ENCODE data around the gene SORCS2. TPM values are rescaled to one million over a fixed set of nuclear protein-coding genes. Genes with fewer than 3 reads are reported as not detected.

The SORCS2 gene
- total and polyA plus RNA-seq, 4 donors, result 0.05 to 8.4 (median 1.8) TPM

GRCh38 chr4:7481227-7481626 lies 288.9 kb downstream of the SORCS2 start:
- intact Hi-C loops (cut with DNase I), result no loop called here
- WGBS, 2 donors, result 87 to 95% methylated on average over 14 of the region's 14 CpGs
- H3K36me3 ChIP-seq (ENCODE audit: control insufficient read depth in 1 of 2, insufficient read depth in 2 of 2, low read length in 1 of 2), result no peaks in the 10 kb centered on the region
- no peak overlapping the region for H3K4me3 ChIP-seq (ENCODE audit: low read length in 2 of 2)
- H3K27ac ChIP-seq (ENCODE audit: low read depth in 1 of 2, low read length in 2 of 2), result no peak overlapping the region
- no peaks in the 10 kb centered on the region for H3K9me3 ChIP-seq (ENCODE audit: control insufficient read depth, low read length)
- ATAC-seq (ENCODE audit: low FRiP score) (no peak), DNase-seq (no peak)
- no peaks in the 10 kb centered on the region for H3K4me1 ChIP-seq (ENCODE audit: control insufficient read depth in 1 of 2, insufficient read depth in 2 of 2, low read length in 2 of 2)
- no peaks in the 10 kb centered on the region for H3K27me3 ChIP-seq (ENCODE audit: control insufficient read depth in 1 of 2, insufficient read depth in 2 of 2, low read length in 1 of 2)

DNA sequence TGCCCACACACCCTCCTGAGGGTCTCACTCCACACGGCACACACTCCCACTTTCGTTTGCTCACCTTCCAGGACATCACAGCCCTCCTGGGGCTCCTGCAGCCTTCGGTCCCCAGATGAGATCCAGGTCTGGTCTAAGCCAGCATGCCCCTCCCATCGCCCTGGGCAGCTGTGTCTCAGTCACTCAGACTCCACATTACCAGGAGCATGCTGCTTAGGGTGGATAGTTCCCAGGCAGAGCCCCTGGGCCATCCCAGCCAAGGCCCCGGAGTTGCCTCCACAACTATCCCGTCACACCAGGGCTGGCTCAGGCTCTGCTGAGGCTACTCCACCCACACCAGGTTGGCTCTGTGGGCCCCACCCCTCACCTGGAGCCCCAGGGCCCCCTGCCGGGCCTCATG lies 292.8 kb downstream of the SORCS2 start:
- H3K4me1 ChIP-seq (ENCODE audit: control insufficient read depth in 1 of 2, insufficient read depth in 2 of 2, low read length in 2 of 2), result no peaks in the 10 kb centered on the region
- no peaks in the 10 kb centered on the region for H3K36me3 ChIP-seq (ENCODE audit: control insufficient read depth in 1 of 2, insufficient read depth in 2 of 2, low read length in 1 of 2)
- WGBS, 2 donors, result 88 to 97% methylated on average over 7 of the region's 7 CpGs
- H3K27me3 ChIP-seq (ENCODE audit: control insufficient read depth in 1 of 2, insufficient read depth in 2 of 2, low read length in 1 of 2), result no peaks in the 10 kb centered on the region
- intact Hi-C loops (cut with DNase I), result no loop called here
- H3K27ac ChIP-seq (ENCODE audit: low read depth in 1 of 2, low read length in 2 of 2), result no peak overlapping the region
- no peaks in the 10 kb centered on the region for H3K9me3 ChIP-seq (ENCODE audit: control insufficient read depth, low read length)
- H3K4me3 ChIP-seq (ENCODE audit: low read length in 2 of 2), result no peak overlapping the region
- no peak for ATAC-seq (ENCODE audit: low FRiP score)
- DNase-seq, result no peak

GRCh38 chr4:7486101-7486500 lies 293.8 kb downstream of the SORCS2 start:
- Histone ChIP-seq H3K4me1 (ENCODE audit: control insufficient read depth in 1 of 2, insufficient read depth in 2 of 2, low read length in 2 of 2) (no peaks in the 10 kb centered on the region), H3K36me3 (ENCODE audit: control insufficient read depth in 1 of 2, insufficient read depth in 2 of 2, low read length in 1 of 2) (no peaks in the 10 kb centered on the region), H3K27me3 (ENCODE audit: control insufficient read depth in 1 of 2, insufficient read depth in 2 of 2, low read length in 1 of 2) (no peaks in the 10 kb centered on the region), H3K27ac (ENCODE audit: low read depth in 1 of 2, low read length in 2 of 2) (no peak overlapping the region), H3K9me3 (ENCODE audit: control insufficient read depth, low read length) (no peaks in the 10 kb centered on the region), H3K4me3 (ENCODE audit: low read length in 2 of 2) (no peak overlapping the region)
- DNase-seq (no peak), ATAC-seq (ENCODE audit: low FRiP score) (peak; percentile 15)
- 78 to 85% methylated on average over 11 of the region's 11 CpGs for WGBS, 2 donors
- intact Hi-C loops (cut with DNase I), result no loop called here

DNA sequence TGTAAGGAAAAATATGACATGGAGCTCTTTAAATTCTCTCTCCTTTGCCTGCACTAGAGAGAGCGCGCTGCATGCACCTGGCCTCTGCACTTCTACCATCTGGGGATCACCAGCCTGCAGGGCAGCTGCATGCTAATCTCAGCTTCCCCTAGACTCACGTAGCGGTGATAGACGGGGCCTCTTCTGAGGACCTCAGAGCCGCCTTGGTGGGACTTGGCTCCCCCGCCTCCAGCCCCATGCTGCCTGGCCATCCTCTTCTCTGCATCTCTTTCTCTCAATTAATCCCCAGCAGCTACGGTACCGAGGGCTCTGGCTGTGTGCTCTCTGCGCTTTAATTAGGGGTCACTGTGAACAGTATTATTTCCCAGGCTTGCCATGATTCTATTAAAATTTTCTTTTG lies 295.2 kb downstream of the SORCS2 start:
- Histone ChIP-seq H3K36me3 (ENCODE audit: control insufficient read depth in 1 of 2, insufficient read depth in 2 of 2, low read length in 1 of 2) (no peaks in the 10 kb centered on the region), H3K9me3 (ENCODE audit: control insufficient read depth, low read length) (peaks cover 2% of the 10 kb centered on the region), H3K27me3 (ENCODE audit: control insufficient read depth in 1 of 2, insufficient read depth in 2 of 2, low read length in 1 of 2) (no peaks in the 10 kb centered on the region), H3K4me3 (ENCODE audit: low read length in 2 of 2) (no peak overlapping the region), H3K4me1 (ENCODE audit: control insufficient read depth in 1 of 2, insufficient read depth in 2 of 2, low read length in 2 of 2) (no peaks in the 10 kb centered on the region), H3K27ac (ENCODE audit: low read depth in 1 of 2, low read length in 2 of 2) (no peak overlapping the region)
- DNase-seq (no peak), ATAC-seq (ENCODE audit: low FRiP score) (no peak)
- 79 to 84% methylated on average over 10 of the region's 10 CpGs for WGBS, 2 donors
- intact Hi-C loops (cut with DNase I), result no loop called here

DNA sequence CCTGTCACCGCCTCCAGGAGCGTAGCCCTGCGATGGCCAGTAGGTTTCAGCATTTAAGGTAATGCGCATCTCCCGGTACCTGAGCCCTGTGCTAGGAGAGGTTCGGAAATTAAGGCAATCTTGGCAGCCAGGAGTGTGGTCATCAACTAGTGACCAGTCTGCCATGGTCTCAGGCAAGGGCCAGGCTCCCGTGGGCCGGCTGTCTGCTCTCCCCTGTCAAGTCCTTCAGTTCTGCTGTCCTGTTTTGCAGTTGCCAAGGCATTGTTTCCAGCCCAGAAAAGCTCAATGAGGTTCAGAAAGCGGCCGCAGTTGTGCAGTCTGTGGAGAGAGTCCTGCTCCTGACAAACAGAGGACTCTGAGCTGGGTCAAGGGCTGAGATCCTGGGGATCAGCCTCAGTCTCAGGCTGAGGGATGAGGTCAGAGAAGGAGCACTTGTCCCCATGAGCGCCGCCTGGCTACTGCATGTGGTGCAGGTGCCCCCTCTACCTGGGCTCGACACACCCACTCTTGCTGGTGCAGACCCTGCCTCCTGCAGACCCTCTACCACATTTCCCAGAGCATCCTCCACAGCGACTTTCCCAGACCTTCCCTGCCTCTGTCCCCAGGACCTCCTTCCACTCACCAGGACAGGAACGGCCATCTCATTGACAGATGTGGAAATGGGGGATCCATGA lies 295.8 kb downstream of the SORCS2 start:
- ATAC-seq (ENCODE audit: low FRiP score), result no peak
- Histone ChIP-seq H3K4me1 (ENCODE audit: control insufficient read depth in 1 of 2, insufficient read depth in 2 of 2, low read length in 2 of 2) (no peaks in the 10 kb centered on the region), H3K27ac (ENCODE audit: low read depth in 1 of 2, low read length in 2 of 2) (no peak overlapping the region), H3K36me3 (ENCODE audit: control insufficient read depth in 1 of 2, insufficient read depth in 2 of 2, low read length in 1 of 2) (no peaks in the 10 kb centered on the region), H3K9me3 (ENCODE audit: control insufficient read depth, low read length) (peaks cover 2% of the 10 kb centered on the region), H3K4me3 (ENCODE audit: low read length in 2 of 2) (no peak overlapping the region), H3K27me3 (ENCODE audit: control insufficient read depth in 1 of 2, insufficient read depth in 2 of 2, low read length in 1 of 2) (no peaks in the 10 kb centered on the region)
- no peak for DNase-seq
- 65 to 82% methylated on average over 15 of the region's 15 CpGs for WGBS, 2 donors
- intact Hi-C loops (cut with DNase I), result no loop called here

DNA sequence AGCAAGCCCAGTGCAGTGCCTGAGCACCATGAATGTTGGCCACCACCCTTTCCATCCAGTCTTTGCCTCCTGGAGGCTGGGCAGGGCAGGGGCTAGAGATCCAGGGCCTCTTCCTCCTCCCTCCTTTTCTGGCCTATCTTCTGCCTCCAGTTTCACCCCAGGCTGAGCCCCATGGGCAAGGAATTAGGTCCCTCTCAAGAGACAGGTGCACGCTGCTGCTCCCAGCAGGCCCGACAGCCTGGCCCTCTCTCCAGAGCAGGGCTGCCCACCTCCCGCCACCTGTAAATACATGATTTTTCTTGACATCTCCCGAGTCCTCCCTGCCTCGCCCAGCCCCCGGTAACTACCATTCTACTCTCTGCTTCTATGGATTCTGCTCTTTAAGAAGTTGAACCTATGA lies 299.6 kb downstream of the SORCS2 start:
- H3K4me1 ChIP-seq (ENCODE audit: control insufficient read depth in 1 of 2, insufficient read depth in 2 of 2, low read length in 2 of 2), result no peaks in the 10 kb centered on the region
- no peak for DNase-seq
- intact Hi-C loops (cut with DNase I), result no loop called here
- no peak overlapping the region for H3K4me3 ChIP-seq (ENCODE audit: low read length in 2 of 2)
- no peaks in the 10 kb centered on the region for H3K36me3 ChIP-seq (ENCODE audit: control insufficient read depth in 1 of 2, insufficient read depth in 2 of 2, low read length in 1 of 2)
- H3K9me3 ChIP-seq (ENCODE audit: control insufficient read depth, low read length), result peaks cover 2% of the 10 kb centered on the region
- WGBS, 2 donors, result 95 to 99% methylated on average over 6 of the region's 6 CpGs
- no peak for ATAC-seq (ENCODE audit: low FRiP score)
- no peak overlapping the region for H3K27ac ChIP-seq (ENCODE audit: low read depth in 1 of 2, low read length in 2 of 2)
- H3K27me3 ChIP-seq (ENCODE audit: control insufficient read depth in 1 of 2, insufficient read depth in 2 of 2, low read length in 1 of 2), result no peaks in the 10 kb centered on the region

DNA sequence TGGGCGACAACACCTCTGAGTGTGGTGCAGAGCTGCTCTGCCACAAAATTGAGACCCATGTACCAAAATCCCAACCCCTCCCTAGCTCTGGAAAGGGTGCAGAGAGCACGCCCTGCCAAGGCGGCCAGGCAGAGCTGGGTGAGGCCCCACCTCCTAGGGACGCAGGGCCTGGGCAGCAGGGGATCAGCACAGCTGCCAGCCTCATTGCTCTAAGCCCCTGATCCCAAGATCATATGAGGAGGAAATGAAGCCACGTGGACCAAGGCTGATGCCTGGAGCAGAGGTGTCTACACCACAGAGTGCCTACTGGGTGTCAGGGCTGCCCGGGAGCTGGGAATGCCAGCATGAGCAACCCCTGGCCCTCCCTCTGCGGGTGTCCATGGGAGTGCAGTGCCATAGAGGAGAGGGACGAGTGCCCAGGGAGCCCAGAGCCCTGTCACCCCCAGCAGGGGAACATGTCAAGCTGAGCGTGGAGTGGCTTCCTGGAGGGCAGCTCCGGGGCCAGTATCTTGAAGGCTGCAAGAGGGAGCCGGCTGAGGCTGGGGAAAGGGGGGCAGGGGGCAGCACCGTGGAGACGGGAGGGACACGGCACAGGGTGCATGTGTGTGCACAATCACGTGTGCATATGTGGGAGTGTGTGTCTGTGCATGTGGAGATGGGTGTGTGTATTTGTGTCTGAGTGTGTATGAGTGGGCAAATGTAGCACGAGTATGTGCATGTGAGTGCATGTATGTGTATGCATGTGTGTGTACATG lies 306.3 kb downstream of the SORCS2 start:
- Histone ChIP-seq H3K4me1 (ENCODE audit: control insufficient read depth in 1 of 2, insufficient read depth in 2 of 2, low read length in 2 of 2) (no peaks in the 10 kb centered on the region), H3K27me3 (ENCODE audit: control insufficient read depth in 1 of 2, insufficient read depth in 2 of 2, low read length in 1 of 2) (no peaks in the 10 kb centered on the region), H3K9me3 (ENCODE audit: control insufficient read depth, low read length) (no peaks in the 10 kb centered on the region), H3K36me3 (ENCODE audit: control insufficient read depth in 1 of 2, insufficient read depth in 2 of 2, low read length in 1 of 2) (no peaks in the 10 kb centered on the region), H3K4me3 (ENCODE audit: low read length in 2 of 2) (no peak overlapping the region), H3K27ac (ENCODE audit: low read depth in 1 of 2, low read length in 2 of 2) (no peak overlapping the region)
- 48 to 56% methylated on average over 16 of the region's 16 CpGs for WGBS, 2 donors
- ATAC-seq (ENCODE audit: low FRiP score) (no peak), DNase-seq (no peak)
- intact Hi-C loops (cut with DNase I), result no loop called here

DNA sequence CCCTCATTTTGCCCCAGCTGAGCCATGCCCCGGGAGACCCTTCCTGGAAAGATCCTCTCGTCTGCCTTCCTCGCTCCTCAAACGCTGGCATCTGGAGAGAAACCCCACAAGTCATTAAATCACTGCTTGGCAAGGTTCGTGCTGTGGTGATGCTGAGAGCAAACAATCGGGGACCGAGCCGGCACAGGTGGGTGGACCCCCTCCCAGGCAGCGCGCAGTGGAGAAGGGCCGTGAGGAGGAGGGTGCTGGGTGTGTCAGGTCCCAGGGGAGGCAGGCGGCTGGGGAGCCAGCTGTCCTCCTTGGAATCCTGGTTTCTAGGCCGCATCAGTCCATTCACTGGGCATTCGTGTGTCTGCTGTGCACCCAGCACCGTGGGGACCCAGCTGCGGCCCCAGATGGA lies 307.3 kb downstream of the SORCS2 start:
- Histone ChIP-seq H3K36me3 (ENCODE audit: control insufficient read depth in 1 of 2, insufficient read depth in 2 of 2, low read length in 1 of 2) (no peaks in the 10 kb centered on the region), H3K4me3 (ENCODE audit: low read length in 2 of 2) (no peak overlapping the region), H3K27ac (ENCODE audit: low read depth in 1 of 2, low read length in 2 of 2) (no peak overlapping the region), H3K27me3 (ENCODE audit: control insufficient read depth in 1 of 2, insufficient read depth in 2 of 2, low read length in 1 of 2) (no peaks in the 10 kb centered on the region), H3K4me1 (ENCODE audit: control insufficient read depth in 1 of 2, insufficient read depth in 2 of 2, low read length in 2 of 2) (no peaks in the 10 kb centered on the region), H3K9me3 (ENCODE audit: control insufficient read depth, low read length) (no peaks in the 10 kb centered on the region)
- ATAC-seq (ENCODE audit: low FRiP score), result no peak
- no peak for DNase-seq
- WGBS, 2 donors, result 84 to 89% methylated on average over 15 to 16 of the region's 16 CpGs
- intact Hi-C loops (cut with DNase I), result no loop called here

DNA sequence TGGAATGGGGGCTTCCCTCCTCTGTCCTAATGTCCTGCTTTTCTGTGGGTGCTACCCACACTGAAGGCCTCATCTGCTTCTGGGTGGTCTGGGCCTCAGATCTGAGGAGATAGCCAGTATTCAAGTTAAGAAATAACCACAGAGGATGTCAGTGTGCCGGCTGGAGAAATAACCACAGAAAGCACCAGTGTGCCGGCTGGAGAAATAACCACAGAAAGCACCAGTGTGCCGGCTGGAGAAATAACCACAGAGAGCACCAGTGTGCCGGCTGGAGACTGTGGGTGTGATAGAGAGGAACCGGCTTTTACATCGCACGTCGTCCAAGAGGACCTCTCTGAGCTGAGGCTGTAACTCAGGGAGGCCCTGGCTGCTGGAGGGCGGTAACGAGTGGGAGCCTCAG lies 308.1 kb downstream of the SORCS2 start:
- 80 to 86% methylated on average over 10 of the region's 10 CpGs for WGBS, 2 donors
- H3K4me1 ChIP-seq (ENCODE audit: control insufficient read depth in 1 of 2, insufficient read depth in 2 of 2, low read length in 2 of 2), result no peaks in the 10 kb centered on the region
- intact Hi-C loops (cut with DNase I), result no loop called here
- no peak overlapping the region for H3K4me3 ChIP-seq (ENCODE audit: low read length in 2 of 2)
- no peaks in the 10 kb centered on the region for H3K36me3 ChIP-seq (ENCODE audit: control insufficient read depth in 1 of 2, insufficient read depth in 2 of 2, low read length in 1 of 2)
- no peak for ATAC-seq (ENCODE audit: low FRiP score)
- no peaks in the 10 kb centered on the region for H3K9me3 ChIP-seq (ENCODE audit: control insufficient read depth, low read length)
- no peaks in the 10 kb centered on the region for H3K27me3 ChIP-seq (ENCODE audit: control insufficient read depth in 1 of 2, insufficient read depth in 2 of 2, low read length in 1 of 2)
- DNase-seq, result no peak
- no peak overlapping the region for H3K27ac ChIP-seq (ENCODE audit: low read depth in 1 of 2, low read length in 2 of 2)

All from aorta (tissue), 5 donors.